Ovary (tissue), 3 donors: ENCODE results near the gene BPGM.

Source experiments
- EP300 ChIP-seq: sonication (generic); formaldehyde crosslinking; IDR thresholded peaks from one replicate; pipeline ENCODE4 v1.6.1; 2017; ENCODE audit warnings: antibody characterized with exemption
- POLR2A ChIP-seq: fragments of 450-650 bp; IDR thresholded peaks from one replicate; pipeline ENCODE4 v1.6.1; 2017; ENCODE audit warnings: antibody characterized with exemption, mild to moderate bottlenecking, moderate library complexity
- TF ChIP-seq, protein P1 (sequence below), 3 donors: fragments of 450-650 bp in 2 of 3; fragments of 200-600 bp in 1 of 3; IDR thresholded peaks; one replicate each; pipeline versions ENCODE4 v1.5.1 to v1.8.0; 2016 to 2022; ENCODE audit warnings: antibody characterized with exemption in 3 of 3, mild to moderate bottlenecking in 1 of 3
- donor health status: DM: no; HTN: no; CAD: no.

DNA sequence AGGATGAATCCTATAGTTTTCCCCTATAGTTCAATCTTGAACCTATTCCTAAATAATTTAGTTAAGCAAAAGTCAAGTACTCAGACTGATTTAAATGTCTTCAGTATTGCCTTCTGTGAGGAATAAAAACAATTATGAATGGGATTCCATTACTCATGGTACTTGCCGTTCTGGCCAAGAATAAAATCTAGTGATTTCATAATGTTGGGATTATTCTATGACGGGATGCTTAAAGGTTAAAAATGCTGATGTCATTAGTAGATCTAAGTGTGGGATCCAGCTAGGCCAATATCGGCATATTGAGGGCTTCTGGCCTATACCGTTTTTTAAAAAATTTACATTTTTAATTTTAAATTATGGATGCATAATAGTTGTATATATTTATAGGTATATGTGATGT, 5.3 kb downstream of the BPGM start:
- TF ChIP-seq, protein P1, sequence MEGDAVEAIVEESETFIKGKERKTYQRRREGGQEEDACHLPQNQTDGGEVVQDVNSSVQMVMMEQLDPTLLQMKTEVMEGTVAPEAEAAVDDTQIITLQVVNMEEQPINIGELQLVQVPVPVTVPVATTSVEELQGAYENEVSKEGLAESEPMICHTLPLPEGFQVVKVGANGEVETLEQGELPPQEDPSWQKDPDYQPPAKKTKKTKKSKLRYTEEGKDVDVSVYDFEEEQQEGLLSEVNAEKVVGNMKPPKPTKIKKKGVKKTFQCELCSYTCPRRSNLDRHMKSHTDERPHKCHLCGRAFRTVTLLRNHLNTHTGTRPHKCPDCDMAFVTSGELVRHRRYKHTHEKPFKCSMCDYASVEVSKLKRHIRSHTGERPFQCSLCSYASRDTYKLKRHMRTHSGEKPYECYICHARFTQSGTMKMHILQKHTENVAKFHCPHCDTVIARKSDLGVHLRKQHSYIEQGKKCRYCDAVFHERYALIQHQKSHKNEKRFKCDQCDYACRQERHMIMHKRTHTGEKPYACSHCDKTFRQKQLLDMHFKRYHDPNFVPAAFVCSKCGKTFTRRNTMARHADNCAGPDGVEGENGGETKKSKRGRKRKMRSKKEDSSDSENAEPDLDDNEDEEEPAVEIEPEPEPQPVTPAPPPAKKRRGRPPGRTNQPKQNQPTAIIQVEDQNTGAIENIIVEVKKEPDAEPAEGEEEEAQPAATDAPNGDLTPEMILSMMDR (IDR thresholded peaks at IDR 0.05): no peak
- TF ChIP-seq POLR2A (no peak), EP300 (no peak)
